ENCODE measurements around the gene C19orf33.
"Not testable (repeated sequence)": the region's sequence is repeated elsewhere in the genome, so short reads cannot be mapped to it uniquely, and the experiment has no call there.

C19orf33 gene

DNA sequence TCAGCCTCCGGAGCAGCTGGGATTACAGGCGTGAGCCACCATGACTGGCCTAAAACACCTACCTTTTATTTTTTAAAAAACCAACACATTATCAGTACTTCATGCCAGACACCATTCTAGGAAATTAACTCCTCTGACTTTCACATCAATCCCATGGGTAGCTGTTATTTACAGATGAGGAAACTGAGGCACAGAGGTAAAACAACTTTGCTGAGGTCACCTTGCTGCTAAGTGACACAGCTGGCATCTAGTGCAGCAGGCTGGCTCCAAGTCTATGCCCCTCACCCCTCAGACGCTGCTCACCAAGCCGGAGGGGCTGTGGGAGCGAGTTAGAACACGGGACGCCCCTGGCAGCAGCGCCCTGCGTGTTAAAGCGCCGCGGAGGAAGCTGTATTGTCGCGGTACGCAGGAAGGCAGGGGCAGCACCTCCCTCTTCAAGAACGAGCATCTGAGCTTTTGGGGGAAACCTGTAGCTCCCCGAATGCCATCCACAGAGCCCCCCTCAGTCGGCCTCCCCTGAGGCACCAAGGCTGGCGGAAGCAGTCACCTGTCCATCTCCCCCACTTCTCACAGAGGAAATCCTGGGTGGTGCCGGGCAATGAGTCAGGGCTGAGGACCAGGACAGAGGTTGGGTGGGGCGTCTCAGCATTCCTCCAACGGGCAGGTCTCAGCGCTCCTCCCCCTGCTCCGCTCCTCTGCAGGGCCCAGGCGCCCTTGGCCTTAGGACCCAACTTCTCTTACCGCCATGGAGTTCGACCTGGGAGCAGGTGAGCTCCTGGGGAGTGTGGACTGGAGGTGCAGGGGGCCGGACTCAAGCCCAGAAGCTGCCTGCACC is at the start of gene C19orf33:
C19orf33 (plus strand) TSS at position 735 of the 835 bp plus-strand sequence; CDS start at position 746, 11 bp downstream.
- no peak within 1 kb of the TSS for H3K4me3 ChIP-seq (ENCODE audit: low read depth, low read length)
- DNase-seq (ENCODE audit: low read depth, low spot score), result peak; percentile 17
- in situ Hi-C loops (cut with HindIII; ENCODE audit: low sequenced_read_pairs), result no loop called here
- TF ChIP-seq, protein P1, sequence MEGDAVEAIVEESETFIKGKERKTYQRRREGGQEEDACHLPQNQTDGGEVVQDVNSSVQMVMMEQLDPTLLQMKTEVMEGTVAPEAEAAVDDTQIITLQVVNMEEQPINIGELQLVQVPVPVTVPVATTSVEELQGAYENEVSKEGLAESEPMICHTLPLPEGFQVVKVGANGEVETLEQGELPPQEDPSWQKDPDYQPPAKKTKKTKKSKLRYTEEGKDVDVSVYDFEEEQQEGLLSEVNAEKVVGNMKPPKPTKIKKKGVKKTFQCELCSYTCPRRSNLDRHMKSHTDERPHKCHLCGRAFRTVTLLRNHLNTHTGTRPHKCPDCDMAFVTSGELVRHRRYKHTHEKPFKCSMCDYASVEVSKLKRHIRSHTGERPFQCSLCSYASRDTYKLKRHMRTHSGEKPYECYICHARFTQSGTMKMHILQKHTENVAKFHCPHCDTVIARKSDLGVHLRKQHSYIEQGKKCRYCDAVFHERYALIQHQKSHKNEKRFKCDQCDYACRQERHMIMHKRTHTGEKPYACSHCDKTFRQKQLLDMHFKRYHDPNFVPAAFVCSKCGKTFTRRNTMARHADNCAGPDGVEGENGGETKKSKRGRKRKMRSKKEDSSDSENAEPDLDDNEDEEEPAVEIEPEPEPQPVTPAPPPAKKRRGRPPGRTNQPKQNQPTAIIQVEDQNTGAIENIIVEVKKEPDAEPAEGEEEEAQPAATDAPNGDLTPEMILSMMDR (IDR thresholded peaks at IDR 0.05; ENCODE audit: low read depth, low read length), result no peak

DNA sequence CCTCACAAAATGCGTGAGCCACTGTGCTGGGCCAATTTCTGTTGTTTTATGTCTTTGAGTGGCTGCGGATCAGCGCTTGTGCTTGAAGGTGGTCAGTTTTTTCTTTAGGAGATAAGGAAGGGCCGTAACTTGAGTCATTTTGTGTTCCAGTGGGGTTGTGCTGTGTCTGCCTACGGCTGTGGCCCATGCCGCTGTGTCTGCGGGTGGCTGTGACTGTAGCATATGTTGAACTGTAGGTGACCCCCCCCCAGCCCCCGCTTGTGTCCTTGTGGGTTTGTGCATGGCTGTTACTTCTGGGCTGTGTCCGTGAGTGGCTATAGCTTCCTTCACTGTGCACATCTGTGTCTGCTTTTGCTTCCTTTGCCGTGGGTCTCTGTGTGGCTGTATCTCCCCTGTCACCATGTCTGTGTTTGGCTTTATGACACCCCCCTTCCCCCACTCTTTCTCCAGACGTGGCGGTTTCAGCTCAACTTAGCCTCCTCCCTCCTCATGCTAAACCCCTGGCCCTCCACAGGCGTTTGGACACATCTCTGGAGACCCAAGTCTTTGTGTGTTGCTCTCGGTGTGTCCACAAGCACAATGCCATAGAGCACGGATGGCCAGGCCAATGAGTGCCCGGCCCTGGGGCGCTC is 48.6 kb upstream of the C19orf33 start:
- TF ChIP-seq, protein P1 (IDR thresholded peaks at IDR 0.05; ENCODE audit: low read depth, low read length), result no peak
- in situ Hi-C loops (cut with HindIII; ENCODE audit: low sequenced_read_pairs), result loop anchor here (25.0 kb wide), 1 partner anchor 118 kb away; no protein-coding TSS in a partner anchor
- peak overlapping the region; percentile 35 for H3K4me3 ChIP-seq (ENCODE audit: low read depth, low read length)
- no peak for DNase-seq (ENCODE audit: low read depth, low spot score)

GRCh38 chr19:38261942-38262341 is 42.1 kb upstream of the C19orf33 start:
- not testable (repeated sequence) for DNase-seq (ENCODE audit: low read depth, low spot score); H3K4me3 ChIP-seq (ENCODE audit: low read depth, low read length)
- in situ Hi-C loops (cut with HindIII; ENCODE audit: low sequenced_read_pairs), result loop anchor here (25.0 kb wide), 1 partner anchor 125 kb away; no protein-coding TSS in a partner anchor

GRCh38 chr19:38262585-38263268 is 41.3 kb upstream of the C19orf33 start:
- TF ChIP-seq, protein P1 (IDR thresholded peaks at IDR 0.05; ENCODE audit: low read depth, low read length), result no peak
- in situ Hi-C loops (cut with HindIII; ENCODE audit: low sequenced_read_pairs), result loop anchor here (25.0 kb wide), 1 partner anchor 125 kb away; no protein-coding TSS in a partner anchor
- no peak for DNase-seq (ENCODE audit: low read depth, low spot score)
- H3K4me3 ChIP-seq (ENCODE audit: low read depth, low read length), result no peak overlapping the region

DNA sequence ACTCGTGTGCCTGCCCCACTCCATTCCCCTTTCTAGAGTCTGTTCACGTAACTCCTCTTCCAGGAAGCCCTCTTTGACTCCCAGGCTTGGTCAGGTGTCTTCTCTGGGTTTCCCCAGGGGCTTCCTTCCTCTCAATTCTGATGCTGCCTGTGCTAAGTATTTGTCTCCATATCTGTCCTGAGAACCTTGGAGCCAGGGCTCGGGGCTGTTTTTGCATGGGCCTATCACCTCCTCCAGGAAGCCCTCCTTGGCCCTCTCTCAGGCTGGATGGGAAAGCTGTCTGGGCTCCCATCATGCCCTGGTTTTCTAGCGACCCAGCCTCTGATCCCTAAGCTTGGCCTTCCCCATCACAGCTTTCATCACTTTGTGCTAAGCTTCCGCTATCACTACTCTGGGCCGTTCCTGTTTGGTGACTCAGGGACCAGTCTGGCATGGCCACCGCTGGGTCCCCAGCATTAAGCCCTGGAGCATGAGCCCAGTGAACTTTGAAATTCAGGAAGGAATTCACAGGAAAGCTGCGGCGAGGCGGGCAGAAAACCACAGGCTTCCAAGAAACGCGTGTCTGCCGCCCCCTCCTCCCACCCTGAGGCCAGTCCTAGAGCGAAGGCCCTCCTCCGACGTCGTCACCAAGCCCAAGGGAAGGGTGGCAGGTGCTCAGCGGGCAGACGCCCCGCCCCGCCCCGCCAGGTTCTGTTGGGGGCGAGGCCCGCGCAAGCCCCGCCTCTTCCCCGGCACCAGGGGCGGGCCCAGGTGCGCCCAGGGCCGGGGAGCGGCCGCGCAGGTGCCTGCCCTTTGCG is 40.2 kb upstream of the C19orf33 start:
- in situ Hi-C loops (cut with HindIII; ENCODE audit: low sequenced_read_pairs), result loop anchor here (25.0 kb wide), 1 partner anchor 127 kb away; no protein-coding TSS in a partner anchor
- peak; percentile 41 for DNase-seq (ENCODE audit: low read depth, low spot score)
- H3K4me3 ChIP-seq (ENCODE audit: low read depth, low read length), result peak overlapping the region; percentile 38
- TF ChIP-seq, protein P1 (IDR thresholded peaks at IDR 0.05; ENCODE audit: low read depth, low read length), result no peak

- TF ChIP-seq, protein P1 (IDR thresholded peaks at IDR 0.05; ENCODE audit: low read depth, low read length), result no peak
These were observed 39.4 kb upstream of the C19orf33 start, which contains the start of gene SPINT2 for GRCh38 chr19:38264486-38265212. SPINT2 (plus strand) TSS chr19:38264573; CDS start chr19:38264893, 320 bp downstream.

More at GRCh38 chr19:38264486-38265212, 39.4 kb upstream of the C19orf33 start, which contains the start of gene SPINT2:
- in situ Hi-C loops (cut with HindIII; ENCODE audit: low sequenced_read_pairs), result loop anchor here (25.0 kb wide), 1 partner anchor 127 kb away; no protein-coding TSS in a partner anchor
- peak within 1 kb of the TSS; percentile 38 for H3K4me3 ChIP-seq (ENCODE audit: low read depth, low read length)
- DNase-seq (ENCODE audit: low read depth, low spot score), result no peak
